Tibial nerve (tissue), 4 donors: ENCODE results near the gene TBL3. TPM values are rescaled to one million over a fixed set of nuclear protein-coding genes. Genes with fewer than 3 reads are reported as not detected.

Source experiments
- DNase-seq, 2 donors: peaks; one replicate each; pipeline ENCODE4 v3.0.0-alpha.2; 2019; ENCODE audit warnings: low spot score in 2 of 2
- H3K27ac ChIP-seq, 4 donors: fragments of 200-600 bp; sonication (generic) in 3 of 4; one replicate each; pipeline ENCODE4 v1.5.1; 2017 to 2019; ENCODE audit warnings: mild to moderate bottlenecking in 1 of 4
- H3K27me3 ChIP-seq, 2 donors: fragments of 200-600 bp; sonication (generic) in 1 of 2; one replicate each; pipeline versions ENCODE4 v1.5.1 to v1.6.0; 2017 to 2019
- H3K36me3 ChIP-seq, 3 donors: fragments of 200-600 bp; sonication (generic); one replicate each; pipeline ENCODE4 v1.5.1; 2018 to 2019
- H3K4me1 ChIP-seq, 4 donors: fragments of 200-600 bp; sonication (generic) in 3 of 4; one replicate each; pipeline ENCODE4 v1.5.1; 2017 to 2019
- H3K4me3 ChIP-seq, 4 donors: fragments of 200-600 bp; sonication (generic) in 3 of 4; one replicate each; pipeline ENCODE4 v1.5.1; 2017 to 2019; ENCODE audit warnings: mild to moderate bottlenecking in 1 of 4, moderate library complexity in 1 of 4
- H3K9me3 ChIP-seq, 4 donors: fragments of 200-600 bp; sonication (generic) in 3 of 4; one replicate each; pipeline ENCODE4 v1.5.1; 2017 to 2019
- EP300 ChIP-seq, 2 donors: sonication (generic); formaldehyde crosslinking; IDR thresholded peaks; one replicate each; pipeline ENCODE4 v1.6.1; 2017; ENCODE audit warnings: antibody characterized with exemption in 2 of 2, mild to moderate bottlenecking in 1 of 2
- POLR2A ChIP-seq, 2 donors: fragments of 450-650 bp; IDR thresholded peaks; one replicate each; pipeline ENCODE4 v1.6.1; 2017; ENCODE audit warnings: antibody characterized with exemption in 2 of 2, mild to moderate bottlenecking in 2 of 2, moderate library complexity in 2 of 2
- WGBS, 2 donors: methylation state at CpG; one replicate each; pipeline ENCODE4 v1.1.5; 2018; 5-methylcytosine and 5-hydroxymethylcytosine counted together
- total RNA-seq, 4 donors: library from RNA; depleted of rRNA; stranded (reverse); fragments of >200 nt; gene quantifications; one replicate each; pipeline ENCODE4 v1.1.0, GENCODE V29; 2016
- TF ChIP-seq, protein P1 (sequence below), 5 experiments: fragments of 200-600 bp in 3 of 5; fragments of 450-650 bp in 2 of 5; sonication (generic) in 3 of 5; IDR thresholded peaks; one replicate each; pipeline ENCODE4 v1.5.1; 2016 to 2019; ENCODE audit warnings: antibody characterized with exemption in 5 of 5, mild to moderate bottlenecking in 3 of 5, moderate library complexity in 2 of 5

TBL3 gene
- total RNA-seq, 4 donors from 2014 or later, result 37.6 to 70.8 (median 46.2) TPM

DNA sequence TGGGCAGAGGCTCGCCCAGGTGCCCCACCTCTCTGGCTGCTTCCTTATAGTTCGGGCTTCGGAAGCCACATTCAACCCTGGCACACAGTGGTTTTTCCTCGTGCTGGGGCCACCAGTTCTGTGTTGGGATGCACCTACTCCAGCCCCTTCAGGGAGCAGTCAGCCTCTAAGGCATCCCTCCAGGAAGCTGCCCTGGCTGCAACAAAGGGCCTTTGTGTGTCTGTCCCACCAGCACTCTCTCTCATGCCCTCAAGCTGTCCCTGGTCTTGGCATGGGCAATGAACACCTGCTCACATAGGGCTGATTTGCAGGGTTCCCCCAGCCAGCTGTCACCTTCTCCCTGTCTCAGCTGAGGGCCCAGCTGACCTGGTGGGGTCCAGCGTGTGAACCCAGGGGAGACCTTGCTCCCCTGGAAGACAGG is 10.2 kb downstream of the TBL3 start:
- 39 to 43% methylated on average over 5 of the region's 5 CpGs for WGBS, 2 donors
- Histone ChIP-seq H3K4me1 (peaks cover 0 to 46% (median 24%) of the 10 kb centered on the region in 4 donors), H3K4me3 (no peak overlapping the region), H3K27ac (no peak overlapping the region), H3K36me3 (peaks cover 0 to 44% (median 13%) of the 10 kb centered on the region in 3 donors), H3K9me3 (no peaks in the 10 kb centered on the region), H3K27me3 (peaks cover 0 to 54% of the 10 kb centered on the region in 2 donors)
- no peak for TF ChIP-seq POLR2A (IDR thresholded peaks at IDR 0.05)
- TF ChIP-seq, protein P1, sequence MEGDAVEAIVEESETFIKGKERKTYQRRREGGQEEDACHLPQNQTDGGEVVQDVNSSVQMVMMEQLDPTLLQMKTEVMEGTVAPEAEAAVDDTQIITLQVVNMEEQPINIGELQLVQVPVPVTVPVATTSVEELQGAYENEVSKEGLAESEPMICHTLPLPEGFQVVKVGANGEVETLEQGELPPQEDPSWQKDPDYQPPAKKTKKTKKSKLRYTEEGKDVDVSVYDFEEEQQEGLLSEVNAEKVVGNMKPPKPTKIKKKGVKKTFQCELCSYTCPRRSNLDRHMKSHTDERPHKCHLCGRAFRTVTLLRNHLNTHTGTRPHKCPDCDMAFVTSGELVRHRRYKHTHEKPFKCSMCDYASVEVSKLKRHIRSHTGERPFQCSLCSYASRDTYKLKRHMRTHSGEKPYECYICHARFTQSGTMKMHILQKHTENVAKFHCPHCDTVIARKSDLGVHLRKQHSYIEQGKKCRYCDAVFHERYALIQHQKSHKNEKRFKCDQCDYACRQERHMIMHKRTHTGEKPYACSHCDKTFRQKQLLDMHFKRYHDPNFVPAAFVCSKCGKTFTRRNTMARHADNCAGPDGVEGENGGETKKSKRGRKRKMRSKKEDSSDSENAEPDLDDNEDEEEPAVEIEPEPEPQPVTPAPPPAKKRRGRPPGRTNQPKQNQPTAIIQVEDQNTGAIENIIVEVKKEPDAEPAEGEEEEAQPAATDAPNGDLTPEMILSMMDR (IDR thresholded peaks at IDR 0.05), result no peak
- TF ChIP-seq EP300 (IDR thresholded peaks at IDR 0.05), result no peak
- no peak for DNase-seq

DNA sequence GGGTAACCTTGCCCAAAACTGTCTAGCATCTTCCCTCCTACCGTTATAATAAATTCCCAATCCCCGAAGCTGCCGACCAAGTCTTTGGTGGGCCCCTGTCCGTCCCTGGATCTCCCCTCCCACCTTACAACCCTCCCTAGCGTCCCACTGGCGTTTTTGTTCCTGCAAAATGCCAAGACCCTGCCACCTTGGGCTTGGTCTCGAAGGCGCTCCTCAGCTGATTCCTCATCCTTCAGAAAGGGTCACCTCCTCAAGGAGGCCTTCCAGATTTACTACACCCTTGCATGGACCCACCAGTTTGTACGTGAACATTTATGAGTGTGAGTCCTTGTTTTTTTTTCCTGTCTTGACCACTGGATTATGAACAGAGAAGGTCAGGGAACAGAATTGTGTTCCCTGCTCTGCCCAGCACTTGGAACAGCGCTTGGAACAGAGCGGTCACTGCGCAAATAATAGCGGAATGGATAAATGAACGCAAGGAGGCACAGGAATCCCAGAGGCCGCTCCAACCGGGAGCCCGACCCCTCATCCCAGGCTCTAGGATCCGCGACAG is 11.2 kb downstream of the TBL3 start:
- no peak for DNase-seq
- Histone ChIP-seq H3K4me3 (peak overlapping the region; percentile 56 to 94 (median 70)), H3K27me3 (peaks cover 0 to 44% of the 10 kb centered on the region in 2 donors), H3K36me3 (peaks cover 0 to 41% (median 4%) of the 10 kb centered on the region in 3 donors), H3K9me3 (no peaks in the 10 kb centered on the region), H3K27ac (peak overlapping the region in 2 of 4 donors; percentile 85 to 86), H3K4me1 (peaks cover 0 to 46% (median 24%) of the 10 kb centered on the region in 4 donors)
- TF ChIP-seq, protein P1 (IDR thresholded peaks at IDR 0.05), result no peak
- TF ChIP-seq EP300 (IDR thresholded peaks at IDR 0.05) (no peak), POLR2A (IDR thresholded peaks at IDR 0.05) (no peak)
- WGBS, 2 donors, result 20 to 30% methylated on average over 17 to 19 of the region's 19 CpGs

DNA sequence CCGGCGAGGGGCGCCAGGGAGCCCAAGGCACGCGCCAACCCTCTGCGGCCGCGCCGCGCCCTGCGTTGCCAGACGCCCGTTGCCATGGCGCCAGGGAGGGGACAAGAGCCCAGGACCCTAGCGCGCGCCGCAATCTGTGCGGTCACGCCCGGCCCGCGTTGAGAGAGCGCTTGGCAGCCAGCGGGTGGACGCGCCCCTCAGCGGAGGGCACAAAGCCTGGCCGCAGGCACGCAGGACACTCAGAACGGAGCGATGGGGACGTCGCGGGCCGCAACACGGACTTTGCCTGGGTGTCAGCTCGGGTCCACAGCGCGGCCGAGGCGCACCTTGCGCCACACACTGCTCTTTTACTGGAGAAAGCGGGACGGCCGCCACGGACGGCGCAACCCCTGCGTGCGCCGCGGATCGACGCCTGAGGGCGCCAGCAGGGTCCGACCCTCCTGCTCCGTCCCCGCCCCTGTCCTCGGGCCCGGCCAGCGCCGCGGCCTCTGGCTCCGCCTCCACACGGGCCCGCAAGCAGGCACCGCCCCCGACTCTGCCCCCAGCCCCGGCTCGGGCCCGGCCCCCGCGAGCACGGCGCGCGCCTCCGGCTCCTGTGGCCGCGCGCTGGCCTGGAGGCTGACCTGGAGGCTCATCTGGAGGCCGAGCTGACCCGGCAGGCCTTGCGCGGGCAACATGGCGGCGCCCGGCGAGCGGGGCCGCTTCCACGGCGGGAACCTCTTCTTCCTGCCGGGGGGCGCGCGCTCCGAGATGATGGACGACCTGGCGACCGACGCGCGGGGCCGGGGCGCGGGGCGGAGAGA is 11.9 kb downstream of the TBL3 start, which contains the start of gene GFER:
Gene GFER, plus strand, starts transcription at position 650 of the 803 bp plus-strand sequence. Its CDS starts 26 bp downstream, at position 676.
- no peak for TF ChIP-seq POLR2A (IDR thresholded peaks at IDR 0.05)
- peak in 1 of 2 donors; percentile 64 for TF ChIP-seq EP300 (IDR thresholded peaks at IDR 0.05)
- TF ChIP-seq, protein P1 (IDR thresholded peaks at IDR 0.05), result peak in 4 of 5 experiments; percentile 20 to 62 (median 45)
- H3K4me1 ChIP-seq, result peaks cover 0 to 46% (median 24%) of the 10 kb centered on the region in 4 donors
- H3K36me3 ChIP-seq, result peaks cover 0 to 34% (median 0%) of the 10 kb centered on the region in 3 donors
- no peaks in the 10 kb centered on the region for H3K9me3 ChIP-seq
- peaks cover 0 to 44% of the 10 kb centered on the region in 2 donors for H3K27me3 ChIP-seq
- peak; percentile 71 to 78 for DNase-seq
- H3K27ac ChIP-seq, result peak within 1 kb of the TSS in 3 of 4 donors; percentile 80 to 86 (median 85)
- H3K4me3 ChIP-seq, result peak within 1 kb of the TSS; percentile 56 to 94 (median 88)
- 1 to 7% methylated on average over 9 to 33 of the region's 109 CpGs for WGBS, 2 donors

DNA sequence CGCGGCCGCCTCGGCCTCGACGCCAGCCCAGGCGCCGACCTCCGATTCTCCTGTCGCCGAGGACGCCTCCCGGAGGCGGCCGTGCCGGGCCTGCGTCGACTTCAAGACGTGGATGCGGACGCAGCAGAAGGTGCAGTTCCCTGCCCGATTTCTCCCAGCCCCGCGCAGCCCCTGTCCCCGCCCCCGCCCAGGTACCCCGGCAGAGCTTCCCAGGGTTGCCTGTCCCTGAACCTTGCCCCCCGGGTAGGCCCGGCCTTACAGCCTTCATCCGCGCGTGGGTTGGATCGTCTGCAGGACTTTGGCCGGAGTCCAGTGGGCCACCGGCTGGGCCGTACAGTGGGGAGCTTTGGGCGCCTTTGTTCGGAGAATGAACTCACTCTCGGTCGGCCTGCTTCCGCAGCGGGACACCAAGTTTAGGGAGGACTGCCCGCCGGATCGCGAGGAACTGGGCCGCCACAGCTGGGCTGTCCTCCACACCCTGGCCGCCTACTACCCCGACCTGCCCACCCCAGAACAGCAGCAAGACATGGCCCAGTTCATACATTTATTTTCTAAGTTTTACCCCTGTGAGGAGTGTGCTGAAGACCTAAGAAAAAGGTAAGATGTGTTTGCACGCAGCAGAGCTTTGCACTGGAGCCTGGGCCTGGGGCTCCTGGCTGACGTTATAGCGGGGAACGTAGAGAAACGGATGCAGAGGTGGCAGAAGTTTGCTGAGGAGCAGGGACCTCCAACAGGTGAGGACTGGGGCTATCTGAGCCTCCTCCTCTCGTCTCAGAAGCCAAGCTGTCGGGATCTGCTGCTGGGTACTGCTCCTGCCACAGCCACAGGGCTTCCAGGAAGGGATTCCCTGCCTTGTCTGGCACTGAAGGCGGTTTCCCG is 12.7 kb downstream of the TBL3 start:
- no peaks in the 10 kb centered on the region for H3K9me3 ChIP-seq
- H3K4me1 ChIP-seq, result peaks cover 0 to 42% (median 22%) of the 10 kb centered on the region in 4 donors
- peak overlapping the region; percentile 56 to 94 (median 88) for H3K4me3 ChIP-seq
- no peak for DNase-seq
- WGBS, 2 donors, result 8 to 10% methylated on average over 44 to 48 of the region's 58 CpGs
- peaks cover 0 to 44% of the 10 kb centered on the region in 2 donors for H3K27me3 ChIP-seq
- H3K27ac ChIP-seq, result peak overlapping the region in 3 of 4 donors; percentile 74 to 86 (median 85)
- peaks cover 0 to 26% (median 0%) of the 10 kb centered on the region in 3 donors for H3K36me3 ChIP-seq
- TF ChIP-seq, protein P1 (IDR thresholded peaks at IDR 0.05), result no peak
- no peak for TF ChIP-seq EP300 (IDR thresholded peaks at IDR 0.05)
- no peak for TF ChIP-seq POLR2A (IDR thresholded peaks at IDR 0.05)
